Activated CD4-positive, alpha-beta T cell treated with anti-CD3 and anti-CD28 coated beads, Interleukin-2, amount 50 U/mL, for 24 hours (primary cell): ENCODE measurements around the gene LAMA3.

Source experiments
- DNase-seq, 2 donors: peaks; one replicate each; pipeline ENCODE4 v3.0.0-alpha.2; 2020; ENCODE audit warnings: low read depth in 1 of 2, low spot score in 1 of 2

The LAMA3 gene, protein sequence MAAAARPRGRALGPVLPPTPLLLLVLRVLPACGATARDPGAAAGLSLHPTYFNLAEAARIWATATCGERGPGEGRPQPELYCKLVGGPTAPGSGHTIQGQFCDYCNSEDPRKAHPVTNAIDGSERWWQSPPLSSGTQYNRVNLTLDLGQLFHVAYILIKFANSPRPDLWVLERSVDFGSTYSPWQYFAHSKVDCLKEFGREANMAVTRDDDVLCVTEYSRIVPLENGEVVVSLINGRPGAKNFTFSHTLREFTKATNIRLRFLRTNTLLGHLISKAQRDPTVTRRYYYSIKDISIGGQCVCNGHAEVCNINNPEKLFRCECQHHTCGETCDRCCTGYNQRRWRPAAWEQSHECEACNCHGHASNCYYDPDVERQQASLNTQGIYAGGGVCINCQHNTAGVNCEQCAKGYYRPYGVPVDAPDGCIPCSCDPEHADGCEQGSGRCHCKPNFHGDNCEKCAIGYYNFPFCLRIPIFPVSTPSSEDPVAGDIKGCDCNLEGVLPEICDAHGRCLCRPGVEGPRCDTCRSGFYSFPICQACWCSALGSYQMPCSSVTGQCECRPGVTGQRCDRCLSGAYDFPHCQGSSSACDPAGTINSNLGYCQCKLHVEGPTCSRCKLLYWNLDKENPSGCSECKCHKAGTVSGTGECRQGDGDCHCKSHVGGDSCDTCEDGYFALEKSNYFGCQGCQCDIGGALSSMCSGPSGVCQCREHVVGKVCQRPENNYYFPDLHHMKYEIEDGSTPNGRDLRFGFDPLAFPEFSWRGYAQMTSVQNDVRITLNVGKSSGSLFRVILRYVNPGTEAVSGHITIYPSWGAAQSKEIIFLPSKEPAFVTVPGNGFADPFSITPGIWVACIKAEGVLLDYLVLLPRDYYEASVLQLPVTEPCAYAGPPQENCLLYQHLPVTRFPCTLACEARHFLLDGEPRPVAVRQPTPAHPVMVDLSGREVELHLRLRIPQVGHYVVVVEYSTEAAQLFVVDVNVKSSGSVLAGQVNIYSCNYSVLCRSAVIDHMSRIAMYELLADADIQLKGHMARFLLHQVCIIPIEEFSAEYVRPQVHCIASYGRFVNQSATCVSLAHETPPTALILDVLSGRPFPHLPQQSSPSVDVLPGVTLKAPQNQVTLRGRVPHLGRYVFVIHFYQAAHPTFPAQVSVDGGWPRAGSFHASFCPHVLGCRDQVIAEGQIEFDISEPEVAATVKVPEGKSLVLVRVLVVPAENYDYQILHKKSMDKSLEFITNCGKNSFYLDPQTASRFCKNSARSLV (N-terminal part only)

DNA sequence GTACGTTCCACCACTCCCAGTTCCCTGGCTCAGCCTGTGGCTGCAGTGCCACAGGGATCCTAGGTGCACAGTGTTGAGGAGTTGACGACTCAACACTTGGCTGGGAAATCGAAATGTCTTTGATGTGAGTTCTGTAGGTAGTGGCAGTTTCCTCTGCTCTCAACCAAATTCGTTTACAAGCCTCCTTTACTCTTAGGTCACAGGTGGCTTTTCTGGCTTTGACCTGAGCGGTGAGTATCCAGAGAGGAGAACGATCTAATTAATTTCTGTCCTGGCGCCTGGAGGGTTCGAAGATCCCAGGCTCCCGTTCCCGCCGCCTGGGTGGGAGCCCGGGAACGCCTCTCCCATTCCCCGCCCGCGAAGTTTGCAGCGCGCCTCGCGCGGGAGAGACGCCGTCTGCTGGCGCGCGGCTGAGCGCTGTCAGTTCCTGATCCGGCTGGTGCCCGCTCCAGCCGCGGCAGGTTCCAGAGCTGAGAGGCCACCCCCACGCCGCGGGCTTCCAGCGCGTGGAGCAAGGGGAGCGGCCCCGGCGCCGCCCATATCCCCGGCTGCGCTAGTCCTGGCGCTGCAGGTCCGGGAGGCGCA, at the start of gene LAMA3:
Gene LAMA3, plus strand, starts transcription at position 423 of the 585 bp plus-strand sequence. CDS start 231 bp downstream, outside the sequence.
- peak in 1 of 2 donors; percentile 6 for DNase-seq

DNA sequence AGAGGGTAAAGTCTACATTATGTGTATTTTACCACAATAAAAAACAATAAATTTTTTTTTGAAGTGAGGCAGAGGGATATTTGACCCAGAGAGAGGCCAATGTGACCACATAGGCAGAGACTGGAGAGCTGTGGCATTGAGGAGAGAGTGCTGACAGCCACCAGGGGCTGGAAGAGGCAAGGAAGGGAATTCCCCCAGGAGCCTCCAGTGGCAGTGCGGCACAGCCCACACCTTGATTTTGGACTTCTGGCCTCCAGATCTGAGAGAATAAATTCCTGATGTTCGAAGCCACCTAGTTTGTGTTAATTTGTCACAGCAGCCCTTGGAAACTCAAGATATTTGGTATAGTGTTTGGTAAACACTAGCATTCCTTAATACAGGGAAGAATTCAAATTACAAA, 49.2 kb upstream of the LAMA3 start:
- no peak for DNase-seq

DNA sequence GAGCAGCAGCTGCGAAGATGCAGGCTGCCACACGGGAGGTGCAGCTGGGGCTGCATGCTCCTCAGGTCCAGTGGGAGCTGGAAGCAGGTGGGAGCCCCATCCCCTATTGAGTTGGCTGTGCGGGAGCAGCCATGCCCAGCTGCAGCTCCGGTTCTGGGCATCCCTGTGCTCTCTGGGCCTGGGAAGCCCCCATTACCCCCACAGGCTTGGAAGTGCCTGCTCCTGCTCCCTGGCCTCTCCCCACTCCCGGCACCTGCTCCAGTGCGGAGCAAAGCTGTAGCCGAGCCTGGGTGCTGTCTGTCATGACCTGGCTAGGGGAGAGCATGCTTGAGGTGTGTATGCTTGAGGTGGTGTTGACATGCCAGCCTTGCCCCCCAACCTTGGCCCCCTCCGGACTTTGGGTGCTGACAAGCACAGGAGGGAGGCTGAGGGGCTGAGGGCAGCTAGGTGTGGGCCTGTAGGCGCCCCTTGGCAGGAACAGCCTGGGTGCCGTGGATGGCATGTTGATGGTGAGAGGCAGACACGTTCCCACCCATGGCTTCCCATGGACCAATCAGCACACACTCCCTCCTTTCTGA, 48.0 kb upstream of the LAMA3 start:
- no peak for DNase-seq

DNA sequence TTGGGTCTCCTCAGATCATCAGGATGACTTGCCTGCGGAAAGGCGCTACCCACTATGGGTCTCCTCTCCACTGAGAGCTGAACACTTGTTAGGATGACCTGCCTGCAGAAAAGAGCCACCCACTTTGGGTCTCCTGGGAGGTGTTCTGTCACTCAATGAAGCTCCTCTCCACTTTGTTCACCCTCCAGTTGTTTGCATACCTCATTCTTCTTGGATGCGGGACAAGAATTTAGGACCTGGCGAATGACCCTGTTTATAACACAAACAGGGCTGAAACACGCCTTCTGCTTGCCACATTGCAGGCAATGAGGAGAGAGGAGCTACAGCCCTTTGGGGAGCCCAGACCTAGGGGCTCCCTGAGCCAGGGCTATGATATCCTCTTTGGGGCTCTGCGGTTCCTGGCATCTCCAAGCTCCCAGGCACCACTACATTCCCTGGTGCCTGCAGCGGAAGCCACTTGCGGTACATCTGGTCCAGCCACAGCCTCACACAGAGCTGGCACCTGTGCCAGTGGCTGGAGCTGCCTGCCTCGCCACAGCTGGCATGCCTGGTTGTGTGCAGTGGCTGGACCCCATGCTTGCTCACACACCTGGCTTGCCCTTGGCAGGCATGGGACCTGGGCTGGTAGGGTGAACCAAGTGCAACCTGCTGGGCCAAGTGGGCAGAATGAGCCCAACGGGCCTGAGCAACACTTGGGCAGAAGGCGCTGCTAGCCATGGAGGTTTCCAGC, 47.2 kb upstream of the LAMA3 start:
- no peak for DNase-seq

DNA sequence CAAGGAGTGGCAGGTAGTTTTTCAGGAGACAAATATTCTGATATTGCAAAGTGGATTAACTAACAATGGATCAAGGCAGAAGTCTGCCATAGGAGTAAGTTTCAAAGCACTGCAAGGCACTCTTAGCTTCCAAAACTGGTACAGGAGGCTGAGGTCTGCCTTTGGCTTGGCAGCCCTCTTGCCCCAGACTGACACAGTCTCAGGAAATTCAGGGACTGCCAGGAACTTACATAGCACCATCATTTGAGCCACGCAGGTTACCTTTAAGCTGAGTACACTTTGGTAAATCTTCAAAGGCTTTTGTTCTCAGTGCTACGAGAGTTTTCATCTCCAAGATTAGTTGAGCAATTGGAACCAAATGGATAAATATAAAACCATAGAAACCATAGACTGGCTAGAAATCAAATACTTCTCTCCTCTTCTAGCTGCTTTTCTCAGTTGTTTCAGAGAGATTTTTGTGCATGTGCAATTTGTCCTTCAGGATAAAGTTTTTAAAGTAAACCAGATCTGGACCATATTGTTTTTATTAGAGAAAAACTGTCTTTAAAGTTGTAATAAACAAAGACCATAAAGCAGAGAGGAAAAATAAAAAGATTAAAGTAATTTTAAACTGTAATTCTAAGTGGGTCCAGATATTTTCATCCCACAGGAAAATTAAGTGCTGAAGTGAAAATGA, 45.3 kb upstream of the LAMA3 start:
- DNase-seq = no peak

DNA sequence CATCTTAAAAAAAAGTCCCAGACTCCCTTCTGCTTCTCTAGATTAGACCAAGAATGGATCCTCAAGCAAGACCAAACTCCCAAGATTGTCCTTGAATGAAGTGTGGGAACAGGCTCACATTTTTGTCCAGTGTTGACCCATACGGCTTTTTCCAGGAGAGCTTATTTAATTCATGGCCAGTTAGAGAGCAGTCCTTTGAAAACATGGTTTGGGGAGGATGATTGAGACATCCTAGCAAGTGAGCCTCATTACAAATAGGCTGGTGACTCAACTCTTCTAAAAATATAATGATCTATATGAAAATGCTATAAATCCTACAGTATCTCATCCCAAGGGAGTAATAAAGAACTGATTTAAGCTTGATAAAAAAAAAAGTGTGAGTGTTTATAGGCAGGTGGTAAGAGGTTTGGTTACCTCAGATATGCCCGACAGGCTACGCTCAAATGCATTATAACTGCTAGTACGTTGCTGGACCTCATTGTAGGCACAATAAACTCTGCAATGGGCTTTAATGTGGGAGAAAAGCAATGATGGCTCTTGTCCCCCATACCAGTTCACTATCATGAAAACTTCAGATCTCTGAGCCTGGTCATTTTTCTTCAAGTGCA, 43.6 kb upstream of the LAMA3 start:
- no peak for DNase-seq

DNA sequence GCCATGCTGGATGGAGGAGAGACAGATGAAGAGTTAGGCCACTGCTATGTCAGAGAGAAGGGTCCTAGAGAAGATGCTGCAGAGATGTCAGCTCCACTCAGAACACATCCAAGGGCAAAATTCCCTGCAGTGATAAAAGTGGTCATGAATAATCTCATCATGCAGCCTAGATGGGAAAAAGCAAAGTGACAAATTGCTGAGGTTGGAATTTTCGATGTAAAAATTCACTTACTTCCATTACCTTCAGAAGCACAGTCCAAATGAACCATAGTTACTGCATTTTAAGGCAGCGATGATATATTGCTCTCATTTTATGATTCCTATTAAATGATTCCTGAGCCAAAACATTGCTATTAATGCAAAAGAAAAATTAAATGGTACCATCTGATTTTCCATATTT, 43.0 kb upstream of the LAMA3 start:
- no peak for DNase-seq

DNA sequence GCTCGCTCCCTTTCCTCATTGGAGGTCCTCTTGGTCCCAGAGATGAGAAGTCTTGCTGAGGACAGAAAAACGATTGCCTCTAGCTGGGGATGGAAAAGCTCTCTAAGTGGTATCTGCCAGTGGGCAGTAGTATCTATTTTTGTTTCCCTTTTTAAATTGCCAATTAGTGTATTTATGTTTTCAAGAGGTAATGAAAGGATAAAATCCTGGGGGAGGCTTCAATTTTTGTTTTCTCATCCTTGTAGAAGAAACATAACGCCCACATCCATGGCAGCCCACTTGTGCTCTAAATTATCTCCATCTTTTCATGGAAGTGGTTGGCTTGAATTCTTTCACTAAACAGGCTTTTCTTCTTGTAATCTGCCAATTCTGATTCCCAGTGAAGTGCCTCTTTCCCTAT, 40.8 kb upstream of the LAMA3 start:
- no peak for DNase-seq

DNA sequence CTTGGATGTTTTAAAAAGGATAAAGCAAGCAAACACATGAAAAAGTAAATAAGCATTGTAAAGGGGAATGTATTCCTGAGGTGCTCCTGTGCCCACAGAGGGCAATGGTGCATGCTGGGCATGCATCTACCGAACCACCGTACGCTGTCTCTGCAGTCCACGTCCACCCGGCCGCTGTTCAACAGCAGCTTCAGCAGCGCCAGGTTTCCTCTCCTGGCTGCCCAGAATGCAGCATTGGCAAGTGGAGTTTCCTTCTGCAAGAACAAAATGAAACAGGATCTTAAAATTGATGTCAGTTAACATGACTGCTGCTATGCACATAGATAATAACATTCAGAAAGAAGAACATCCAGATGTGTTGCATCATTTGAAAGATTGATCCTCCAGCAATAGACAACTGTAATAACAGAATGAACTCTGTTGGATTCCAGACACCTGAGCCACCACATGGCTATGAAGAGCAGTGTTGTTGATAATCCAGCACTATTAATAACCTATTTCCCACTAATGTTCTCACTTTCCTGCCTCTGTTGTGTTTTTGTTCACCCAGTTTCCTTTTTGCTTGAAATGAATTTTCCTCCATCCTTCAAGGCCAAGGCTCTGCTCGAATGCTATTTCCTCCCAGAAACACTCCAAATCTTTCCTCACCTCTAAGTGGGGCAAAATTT, 40.2 kb upstream of the LAMA3 start:
- no peak for DNase-seq

DNA sequence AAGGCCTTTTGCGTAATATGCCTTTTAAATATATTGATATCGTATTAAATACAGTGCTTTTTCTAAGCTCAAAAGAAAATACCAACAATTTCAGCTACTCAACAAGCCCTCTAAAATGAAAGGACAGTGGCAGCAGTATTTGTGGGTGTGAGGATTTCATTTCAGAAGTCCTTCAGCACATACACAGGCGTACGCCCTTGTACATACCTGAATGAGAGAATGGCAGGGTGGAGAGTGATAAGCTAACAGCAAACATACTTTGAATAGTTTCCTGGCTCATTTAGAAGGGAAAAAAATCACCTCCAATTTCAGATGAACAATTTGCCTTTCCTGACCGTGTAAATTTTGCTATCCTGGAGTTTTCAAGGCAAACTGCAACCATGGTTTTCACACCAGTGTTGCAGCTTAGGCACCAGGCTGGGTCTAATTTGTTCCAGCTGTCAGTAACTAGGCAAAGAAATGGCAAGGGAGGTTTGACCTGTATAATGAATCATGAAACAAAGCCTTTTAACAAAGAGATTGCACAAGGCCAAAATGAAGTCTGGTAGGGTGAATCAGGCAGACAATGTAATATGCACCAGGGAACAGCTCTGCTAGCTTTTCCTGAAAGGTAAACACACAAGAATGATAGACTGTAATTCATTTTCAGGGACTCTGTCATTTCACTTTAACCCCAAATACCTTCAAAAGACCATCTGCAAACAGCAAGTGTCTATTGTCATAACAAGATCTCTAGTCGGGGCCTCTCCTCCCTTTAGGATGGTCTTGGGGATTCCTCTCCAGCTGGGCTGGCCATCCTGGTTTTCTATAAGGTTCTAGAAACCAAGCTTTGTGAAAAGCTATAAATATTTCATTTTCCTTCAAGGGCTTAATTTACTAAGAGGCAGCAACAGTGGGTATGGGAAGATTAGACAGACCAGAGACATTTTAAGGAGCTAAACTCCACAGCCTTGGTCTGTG, 38.0 kb upstream of the LAMA3 start:
- no peak for DNase-seq

DNA sequence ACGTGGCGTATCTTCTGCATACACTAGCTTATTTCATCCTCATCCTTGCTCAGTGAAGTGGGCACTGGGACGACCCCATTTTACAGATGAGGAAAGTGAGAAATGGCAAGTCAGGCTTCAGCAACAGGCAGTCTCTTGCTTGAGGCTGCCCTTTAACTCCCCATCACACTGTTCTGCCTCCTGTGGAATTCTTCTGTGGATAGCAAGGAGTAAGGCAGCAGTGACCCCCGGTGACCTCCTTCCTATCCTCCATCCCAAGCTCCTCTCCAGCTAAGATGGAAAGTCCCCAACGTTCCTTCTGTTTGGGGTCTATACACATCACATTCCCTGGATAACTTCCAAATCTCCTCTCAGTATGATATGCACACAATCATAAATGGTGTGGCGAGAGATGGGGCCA, 37.0 kb upstream of the LAMA3 start:
- DNase-seq = no peak

DNA sequence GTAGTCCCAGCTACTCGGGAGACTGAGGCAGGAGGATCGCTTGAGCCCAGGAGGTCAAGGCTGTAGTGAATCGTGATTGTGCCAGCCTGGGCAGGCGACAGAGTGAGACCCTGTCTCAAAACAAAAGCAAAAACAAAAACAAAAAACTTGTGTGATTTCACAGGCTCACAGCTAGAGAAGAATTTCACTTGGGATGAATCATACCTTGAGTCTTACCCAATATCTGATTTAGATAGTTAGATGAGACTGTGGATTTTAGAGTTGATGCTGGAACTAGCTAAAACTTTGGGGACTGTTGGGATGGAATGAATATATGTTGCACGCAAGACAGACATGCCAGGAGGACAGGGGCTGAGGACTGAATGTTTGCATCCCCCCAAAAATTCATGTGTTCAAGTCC, 31.0 kb upstream of the LAMA3 start:
- no peak for DNase-seq

DNA sequence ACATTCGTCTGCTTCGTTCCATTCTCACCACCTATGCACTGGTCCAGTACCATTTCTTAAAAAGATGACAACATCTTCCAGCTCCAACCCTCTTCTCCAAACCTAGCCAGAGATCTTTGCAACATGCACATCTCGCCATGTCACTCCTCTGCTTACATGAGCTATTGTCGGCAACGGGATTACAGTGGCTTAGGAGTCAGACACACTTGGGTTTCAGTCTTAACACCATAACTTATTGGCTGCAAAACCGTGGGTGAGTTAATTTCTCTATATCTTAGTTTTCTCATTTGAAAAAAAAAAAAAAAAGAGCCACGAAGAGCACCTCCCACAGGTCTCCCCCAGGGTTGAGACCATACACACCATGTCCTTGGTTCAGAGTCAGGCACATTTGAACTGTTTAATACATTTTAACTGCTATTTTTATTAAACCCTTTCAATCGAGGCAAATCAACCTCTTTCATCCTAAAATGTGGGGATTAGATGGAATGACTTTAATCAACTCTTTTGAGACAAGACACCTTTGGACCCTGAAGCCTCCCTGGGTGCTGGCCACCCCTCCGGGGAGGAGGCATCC, 27.4 kb upstream of the LAMA3 start:
- no peak for DNase-seq

DNA sequence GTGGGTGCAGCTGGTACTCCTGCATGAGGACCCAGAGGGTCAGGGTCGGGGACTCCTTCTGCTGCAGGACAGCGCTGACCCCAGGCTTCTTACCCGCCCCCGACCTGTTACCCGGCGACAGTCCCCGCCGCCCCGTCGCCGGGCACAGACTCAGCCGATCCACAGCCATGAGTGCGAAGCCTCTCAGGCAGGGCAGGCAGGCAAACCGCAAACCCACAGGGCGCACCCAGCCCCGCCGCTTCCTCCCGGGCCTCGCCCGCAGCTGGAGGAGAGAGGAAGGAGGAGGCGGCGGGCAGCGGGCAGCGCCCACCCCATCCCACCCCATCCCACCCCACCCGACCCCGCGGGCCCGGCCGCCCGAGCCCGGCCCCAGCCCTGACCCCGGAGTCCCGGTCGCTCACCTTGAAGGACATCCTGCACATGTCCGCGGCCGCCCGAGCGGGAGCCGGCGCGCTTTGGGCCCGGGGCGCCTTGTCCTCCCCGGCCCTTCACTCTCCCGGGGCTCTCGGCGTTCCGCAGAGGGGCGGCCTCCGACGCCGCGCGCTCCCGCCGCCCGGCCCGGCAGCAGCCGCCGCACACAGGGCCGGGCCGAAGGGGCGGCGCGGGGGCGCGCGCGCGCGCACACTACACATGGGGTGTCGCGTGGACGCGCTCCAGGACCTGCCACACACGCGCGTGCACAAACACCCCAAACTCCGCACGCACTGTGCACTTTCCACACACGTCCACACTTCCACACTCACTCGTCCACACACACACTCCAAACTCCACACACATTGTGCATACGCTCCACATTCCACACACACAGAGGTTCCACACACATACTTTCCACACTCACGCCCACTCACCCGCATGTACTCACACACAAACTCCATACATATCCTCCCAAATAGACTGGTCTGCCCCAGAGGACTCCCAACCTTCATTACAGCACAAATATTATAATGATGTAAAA, 26.7 kb upstream of the LAMA3 start, which contains the start of gene ANKRD29:
Gene ANKRD29, minus strand, starts transcription at position 603 of the 955 bp plus-strand sequence. Its CDS starts 181 bp downstream, at position 422.
- peak; percentile 1 to 17 for DNase-seq

DNA sequence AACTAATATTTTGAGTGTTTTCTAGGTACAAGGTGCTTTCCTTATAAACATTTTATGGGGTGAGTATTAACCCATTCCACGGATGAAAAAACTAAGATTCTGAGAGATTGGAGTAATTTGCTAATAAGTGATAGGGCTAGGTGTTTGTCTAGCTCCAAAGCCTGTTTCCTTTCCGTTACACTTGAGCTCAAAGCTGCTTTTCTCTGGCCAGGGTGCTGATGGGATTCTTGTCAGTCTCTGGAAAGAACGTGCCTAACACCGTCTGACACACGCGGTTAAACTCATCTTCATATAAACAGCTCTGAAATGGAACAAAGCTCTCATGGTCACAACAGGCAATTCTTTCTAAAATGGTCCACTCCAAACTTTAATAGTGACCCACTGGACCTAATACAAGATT, 24.6 kb upstream of the LAMA3 start:
- DNase-seq = no peak

DNA sequence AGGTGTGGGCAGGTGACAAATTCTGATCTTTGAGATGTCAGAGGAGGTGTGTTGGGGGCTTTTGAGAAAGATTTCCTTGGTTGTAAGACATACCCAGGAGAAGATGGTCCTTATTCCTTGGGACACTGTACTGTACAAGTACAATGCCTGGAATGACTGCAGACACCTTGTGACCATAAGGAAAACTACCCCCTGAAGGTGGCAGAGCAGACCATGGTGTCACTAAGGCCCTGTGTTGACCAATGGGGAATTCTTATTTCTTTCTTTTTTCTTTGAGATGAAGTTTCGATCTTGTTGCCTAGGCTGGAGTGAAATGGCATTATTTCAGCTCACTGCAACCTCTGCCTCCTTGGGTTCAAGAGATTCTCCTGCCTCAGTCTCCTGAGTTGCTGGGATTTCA, 22.1 kb upstream of the LAMA3 start:
- no peak for DNase-seq
